ENCODE measurements around the gene AGPAT4.
"Not testable (repeated sequence)": the region's sequence is repeated elsewhere in the genome, so short reads cannot be mapped to it uniquely, and the experiment has no call there.

Gene AGPAT4

DNA sequence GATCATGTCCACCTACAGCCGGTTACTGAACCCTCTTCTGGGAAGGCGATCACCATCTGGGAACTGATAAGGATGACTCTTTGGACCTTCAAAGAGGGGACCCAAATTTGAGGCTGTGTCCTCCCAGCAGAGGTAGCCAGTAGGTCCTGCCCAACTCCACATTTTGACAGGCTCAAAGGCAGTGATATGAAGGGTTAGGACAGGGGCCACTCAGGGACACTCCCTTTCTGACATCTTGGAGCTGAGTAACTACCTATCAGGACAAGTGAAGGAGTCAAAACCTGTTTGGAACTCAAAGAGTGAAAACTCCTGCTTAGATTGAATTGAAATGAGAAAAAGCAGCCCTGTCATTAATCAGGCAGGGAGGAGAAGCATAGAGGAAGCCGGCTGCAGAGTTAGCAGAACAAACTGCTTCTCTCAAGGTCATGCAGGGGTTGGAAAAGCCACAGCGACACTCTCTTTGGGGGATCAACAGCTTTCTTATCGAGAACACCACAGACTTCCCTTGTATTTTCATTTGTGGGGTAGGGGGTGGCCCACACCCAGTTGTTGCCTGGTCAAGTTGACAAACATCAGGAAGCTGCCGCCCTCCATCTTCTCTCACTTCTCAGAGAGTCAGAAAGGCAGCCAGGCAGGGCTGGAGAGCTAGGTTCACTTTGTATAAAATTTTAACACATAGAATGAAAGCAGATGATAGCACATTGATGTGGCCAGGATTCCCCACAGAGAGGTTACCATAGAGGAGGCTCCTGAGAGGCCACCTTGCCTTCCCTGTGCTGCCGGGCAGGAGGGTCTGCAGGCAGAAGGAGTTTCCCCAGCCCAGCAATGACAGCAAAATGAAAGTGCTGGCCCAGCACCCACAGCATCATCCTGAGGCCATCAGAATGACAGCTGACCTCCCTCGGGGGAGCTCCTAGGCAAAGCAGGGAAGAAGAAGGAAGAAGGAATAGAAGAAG is 47.6 kb downstream of the AGPAT4 start:
- no peak for DNase-seq (ENCODE audit: low read depth)

DNA sequence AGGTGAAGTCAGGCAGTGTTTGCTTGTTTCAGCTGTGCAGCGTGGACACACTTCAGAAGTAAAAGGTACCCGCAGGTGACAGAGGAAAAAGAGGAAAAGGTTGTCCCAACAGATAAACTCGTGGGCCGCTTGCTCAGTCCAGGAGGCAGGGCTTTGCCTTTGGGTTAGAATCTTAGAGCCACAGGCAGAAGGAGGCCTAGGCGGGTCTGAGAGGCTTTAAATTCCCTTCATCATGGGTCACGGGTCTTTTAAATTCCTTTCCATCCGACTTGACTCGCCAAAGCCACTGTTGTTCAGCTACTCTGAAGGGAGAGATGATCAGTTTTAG is 48.2 kb downstream of the AGPAT4 start:
- no peak overlapping the region for H3K4me3 ChIP-seq (ENCODE audit: low read length)
- no peak for DNase-seq (ENCODE audit: low read depth)
- TF ChIP-seq, protein P1, sequence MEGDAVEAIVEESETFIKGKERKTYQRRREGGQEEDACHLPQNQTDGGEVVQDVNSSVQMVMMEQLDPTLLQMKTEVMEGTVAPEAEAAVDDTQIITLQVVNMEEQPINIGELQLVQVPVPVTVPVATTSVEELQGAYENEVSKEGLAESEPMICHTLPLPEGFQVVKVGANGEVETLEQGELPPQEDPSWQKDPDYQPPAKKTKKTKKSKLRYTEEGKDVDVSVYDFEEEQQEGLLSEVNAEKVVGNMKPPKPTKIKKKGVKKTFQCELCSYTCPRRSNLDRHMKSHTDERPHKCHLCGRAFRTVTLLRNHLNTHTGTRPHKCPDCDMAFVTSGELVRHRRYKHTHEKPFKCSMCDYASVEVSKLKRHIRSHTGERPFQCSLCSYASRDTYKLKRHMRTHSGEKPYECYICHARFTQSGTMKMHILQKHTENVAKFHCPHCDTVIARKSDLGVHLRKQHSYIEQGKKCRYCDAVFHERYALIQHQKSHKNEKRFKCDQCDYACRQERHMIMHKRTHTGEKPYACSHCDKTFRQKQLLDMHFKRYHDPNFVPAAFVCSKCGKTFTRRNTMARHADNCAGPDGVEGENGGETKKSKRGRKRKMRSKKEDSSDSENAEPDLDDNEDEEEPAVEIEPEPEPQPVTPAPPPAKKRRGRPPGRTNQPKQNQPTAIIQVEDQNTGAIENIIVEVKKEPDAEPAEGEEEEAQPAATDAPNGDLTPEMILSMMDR (conservative IDR thresholded peaks at IDR 0.05; ENCODE audit: low read length): no peak

More for the DNA sequence above, 47.6 kb downstream of the AGPAT4 start:
- no peak overlapping the region for H3K4me3 ChIP-seq (ENCODE audit: low read length)
- TF ChIP-seq, protein P1 (conservative IDR thresholded peaks at IDR 0.05; ENCODE audit: low read length): no peak

DNA sequence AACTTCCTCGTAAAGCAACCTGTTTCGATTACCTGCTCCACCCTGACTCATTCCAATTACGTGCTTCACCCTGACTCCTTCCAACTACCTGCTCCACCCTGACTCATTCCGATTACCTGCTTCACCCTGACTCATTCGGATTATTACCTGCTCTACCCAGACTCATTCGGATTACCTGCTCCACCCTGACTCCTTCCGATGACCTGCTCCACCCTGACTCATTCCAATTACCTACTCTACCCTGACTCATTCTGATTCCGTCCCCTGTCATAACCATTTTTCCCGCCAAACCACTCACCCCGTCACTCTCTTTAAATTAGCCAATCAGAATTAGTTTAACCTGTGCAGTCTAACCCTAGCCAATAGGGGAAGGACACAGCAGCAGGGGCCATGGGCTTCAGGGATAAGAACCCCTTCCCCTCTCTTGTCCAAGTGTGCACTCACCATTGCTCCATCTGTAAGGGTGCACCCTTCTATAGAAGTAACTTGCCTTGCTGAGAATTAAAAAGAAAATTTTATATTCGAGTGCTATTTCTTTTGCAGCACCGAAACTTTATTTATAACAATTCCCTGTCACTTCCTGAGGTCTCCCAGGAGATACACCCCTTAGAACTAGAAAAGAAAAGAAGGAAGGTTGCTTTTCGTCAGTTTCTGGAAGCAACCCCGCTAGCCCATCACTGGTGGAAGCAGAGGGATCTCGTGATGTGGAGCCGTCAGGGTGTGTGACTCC is 48.7 kb downstream of the AGPAT4 start:
- not testable (repeated sequence) for DNase-seq (ENCODE audit: low read depth); H3K4me3 ChIP-seq (ENCODE audit: low read length)

DNA sequence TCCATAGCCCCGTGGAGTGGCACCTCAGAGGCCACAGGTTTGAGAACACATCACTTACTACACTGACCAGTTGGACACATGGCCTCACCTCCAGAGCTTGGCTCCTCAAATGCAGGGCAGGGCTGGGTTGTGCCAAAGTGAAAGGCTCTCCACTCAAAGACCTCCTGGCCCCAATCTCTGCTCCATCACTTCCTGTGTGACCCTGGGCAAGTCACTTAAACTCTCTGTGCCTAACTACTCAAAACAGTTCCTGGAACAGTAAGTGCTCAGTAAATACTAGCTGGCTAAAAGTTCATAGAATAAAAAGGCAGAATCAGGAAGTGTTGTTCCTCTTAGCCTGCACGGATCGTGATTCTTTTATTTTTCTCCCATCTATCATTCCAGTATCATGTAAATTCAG is 50.2 kb downstream of the AGPAT4 start:
- no peak for DNase-seq (ENCODE audit: low read depth)
- TF ChIP-seq, protein P1 (conservative IDR thresholded peaks at IDR 0.05; ENCODE audit: low read length): no peak
- no peak overlapping the region for H3K4me3 ChIP-seq (ENCODE audit: low read length)

DNA sequence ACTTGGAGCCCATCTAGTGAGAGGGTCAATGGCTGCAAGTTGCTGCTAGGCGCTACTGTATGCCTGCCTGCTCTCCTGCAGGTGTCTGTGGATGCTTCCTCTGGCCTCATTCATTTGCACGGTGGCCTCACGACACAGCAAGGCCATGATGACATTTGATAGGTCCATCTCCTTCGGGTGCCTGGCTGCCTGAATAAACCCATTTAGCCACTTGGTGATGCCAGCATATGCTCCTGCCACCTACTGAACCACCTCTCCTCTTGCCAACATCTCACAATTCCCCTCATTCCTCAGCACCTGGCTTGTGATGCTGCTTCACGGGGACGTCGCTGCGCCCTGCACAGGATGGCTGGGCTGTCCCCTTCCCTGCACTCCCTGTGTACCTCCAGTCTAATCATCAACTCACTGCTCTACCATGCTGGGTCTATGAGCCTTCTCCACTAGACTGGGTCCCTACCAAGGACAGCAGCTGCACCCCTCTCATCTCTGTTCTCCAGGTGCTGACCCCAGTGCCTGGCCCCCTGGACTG is 51.1 kb downstream of the AGPAT4 start:
- no peak overlapping the region for H3K4me3 ChIP-seq (ENCODE audit: low read length)
- TF ChIP-seq, protein P1 (conservative IDR thresholded peaks at IDR 0.05; ENCODE audit: low read length): no peak
- no peak for DNase-seq (ENCODE audit: low read depth)

DNA sequence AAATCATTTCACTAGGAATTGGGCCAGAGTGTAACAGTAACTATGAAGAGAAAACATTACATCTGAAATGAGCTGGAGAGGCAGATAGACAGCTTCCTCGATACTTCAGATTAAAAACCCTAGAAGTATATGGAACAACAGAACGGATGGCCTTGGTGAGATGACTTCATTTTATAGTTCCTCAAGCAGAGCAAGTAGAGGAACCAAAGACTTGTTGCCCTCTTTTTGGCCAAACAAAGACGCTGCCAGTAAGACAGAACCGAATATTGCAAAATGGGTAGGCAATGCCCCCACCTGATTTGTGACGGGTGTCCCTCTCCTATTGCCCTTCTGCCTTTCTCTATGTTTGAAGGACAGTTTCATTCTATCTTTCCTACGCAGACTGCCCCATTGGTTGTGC is 53.5 kb downstream of the AGPAT4 start:
- no peak for DNase-seq (ENCODE audit: low read depth)
- no peak overlapping the region for H3K4me3 ChIP-seq (ENCODE audit: low read length)
- TF ChIP-seq, protein P1 (conservative IDR thresholded peaks at IDR 0.05; ENCODE audit: low read length): no peak

DNA sequence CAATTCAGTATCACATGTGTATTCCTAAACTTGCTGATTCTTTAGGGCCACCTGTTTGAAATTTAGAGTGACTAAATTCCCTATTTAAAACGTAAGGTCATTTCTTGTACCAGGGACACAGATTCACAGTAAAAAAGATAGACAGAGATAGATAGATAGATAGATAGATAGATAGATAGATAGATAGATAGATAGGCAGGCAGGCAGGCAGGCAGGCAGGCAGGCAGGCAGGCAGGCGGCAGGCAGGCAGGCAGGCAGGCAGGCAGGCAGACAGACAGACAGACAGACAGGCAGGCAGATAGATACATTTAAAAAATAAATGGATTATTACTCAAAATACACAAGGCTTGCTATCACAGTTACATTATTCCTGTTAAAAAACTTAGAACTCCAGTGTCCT is 54.2 kb downstream of the AGPAT4 start:
- DNase-seq (ENCODE audit: low read depth): no peak
- no peak overlapping the region for H3K4me3 ChIP-seq (ENCODE audit: low read length)
- TF ChIP-seq, protein P1 (conservative IDR thresholded peaks at IDR 0.05; ENCODE audit: low read length): no peak
